Tibial nerve (tissue), 4 donors: Measurements from ENCODE around the gene GSTA1.
"Not testable (repeated sequence)": the region's sequence is repeated elsewhere in the genome, so short reads cannot be mapped to it uniquely, and the experiment has no call there.

Experiments
- CTCF ChIP-seq, 5 experiments: fragments of 200-600 bp in 3 of 5; fragments of 450-650 bp in 2 of 5; sonication (generic) in 3 of 5; IDR thresholded peaks; one replicate each; pipeline ENCODE4 v1.5.1; 2016 to 2019; ENCODE audit warnings: antibody characterized with exemption in 5 of 5, mild to moderate bottlenecking in 3 of 5, moderate library complexity in 2 of 5
- EP300 ChIP-seq, 2 donors: sonication (generic); formaldehyde crosslinking; IDR thresholded peaks; one replicate each; pipeline ENCODE4 v1.6.1; 2017; ENCODE audit warnings: antibody characterized with exemption in 2 of 2, mild to moderate bottlenecking in 1 of 2

DNA sequence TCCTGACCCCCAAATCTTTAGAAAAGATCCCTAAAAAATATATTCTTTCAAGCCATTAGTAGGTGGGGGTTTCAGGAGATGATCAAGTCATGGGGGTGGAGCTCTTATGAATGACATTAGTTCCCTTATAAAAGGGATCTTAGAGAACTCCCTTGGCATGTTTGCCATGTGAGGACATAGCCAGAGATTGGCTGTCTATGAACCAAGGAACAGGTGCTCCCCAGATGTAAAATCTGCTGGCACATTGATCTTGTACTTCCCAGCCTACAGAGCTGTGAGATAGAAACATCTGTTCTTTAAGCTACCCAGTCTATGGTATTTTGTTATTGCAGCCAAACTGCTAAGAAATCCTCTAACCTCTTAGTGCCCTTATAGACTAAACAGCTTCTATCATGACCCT is 36.0 kb downstream of the GSTA1 start:
- TF ChIP-seq EP300, CTCF (IDR thresholded peaks at IDR 0.05): not testable (repeated sequence)
